Activated naive CD4-positive, alpha-beta T cell treated with anti-CD3 and anti-CD28 coated beads, Interleukin-2, amount 50 U/mL, for 72 hours (primary cell): ENCODE measurements around the gene TKTL1. TPM values are rescaled to one million over a fixed set of nuclear protein-coding genes. Genes with fewer than 3 reads are reported as not detected.
"Not testable (repeated sequence)": the region's sequence is repeated elsewhere in the genome, so short reads cannot be mapped to it uniquely, and the experiment has no call there.

Experiments used
- ATAC-seq, 2 donors: fragments of 150-1000 bp; cut with Tn5 transposase; 2 replicates each; pipeline ENCODE4 v1.10.0; 2021; ENCODE audit warnings: mild to moderate bottlenecking in 2 of 2, moderate library complexity in 2 of 2
- DNase-seq, 2 donors: peaks; one replicate each; pipeline ENCODE4 v3.0.0; 2021 to 2022; ENCODE audit warnings: low spot score in 2 of 2
- H3K27ac Mint-ChIP-seq, 2 donors: one replicate each; pipeline ENCODE4 v1.8.0; 2022; ENCODE audit warnings: mild to moderate bottlenecking in 2 of 2, mixed read lengths in 2 of 2
- H3K36me3 Mint-ChIP-seq, 2 donors: one replicate each; pipeline ENCODE4 v1.8.0; 2022; ENCODE audit warnings: mixed read lengths in 2 of 2
- H3K9me3 Mint-ChIP-seq, 2 donors: one replicate each; pipeline ENCODE4 v1.8.0; 2022; ENCODE audit warnings: mixed read lengths in 2 of 2
- total RNA-seq, 2 donors: library from RNA; stranded (reverse); gene quantifications; one replicate each; pipeline ENCODE4 v1.2.3, GENCODE V29; 2022

Gene TKTL1
- total RNA-seq, 2 donors from 2014 or later, result 0.48 to 0.56 TPM

- no peak overlapping the region for H3K27ac Mint-ChIP-seq
- peak; percentile 64 to 74 for ATAC-seq
- no peaks in the 10 kb centered on the region for H3K9me3 Mint-ChIP-seq
- H3K36me3 Mint-ChIP-seq, result no peaks in the 10 kb centered on the region
- DNase-seq, result no peak
These were observed 31.6 kb downstream of the TKTL1 start for GRCh38 chrX:154327038-154327820.

DNA sequence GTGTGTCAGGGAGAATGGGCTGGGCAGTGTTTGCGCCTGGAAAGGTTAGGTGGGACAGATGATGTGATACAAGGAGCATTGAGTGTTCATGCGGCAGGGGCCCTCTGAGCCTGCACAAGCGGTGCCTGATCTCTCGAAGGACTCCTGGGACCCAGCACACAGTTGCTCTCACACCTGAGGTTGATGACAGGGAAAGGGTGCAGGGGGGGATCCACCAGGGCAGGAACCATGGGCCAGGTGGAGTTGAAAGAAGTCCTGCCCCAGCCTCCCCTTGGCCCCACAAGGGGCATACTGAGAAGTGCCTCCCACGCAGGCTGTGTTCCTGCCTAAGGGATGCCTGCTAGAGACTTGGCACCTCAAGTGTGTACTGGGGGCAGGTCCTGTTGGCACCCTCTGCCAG, 33.1 kb downstream of the TKTL1 start:
- DNase-seq, result no peak
- ATAC-seq, result no peak
- no peaks in the 10 kb centered on the region for H3K9me3 Mint-ChIP-seq
- H3K27ac Mint-ChIP-seq, result no peak overlapping the region
- H3K36me3 Mint-ChIP-seq, result no peaks in the 10 kb centered on the region

- no peaks in the 10 kb centered on the region for H3K36me3 Mint-ChIP-seq
- ATAC-seq, result no peak
- no peaks in the 10 kb centered on the region for H3K9me3 Mint-ChIP-seq
- no peak overlapping the region for H3K27ac Mint-ChIP-seq
- DNase-seq, result no peak
These were observed 33.7 kb downstream of the TKTL1 start for GRCh38 chrX:154329294-154329693.

GRCh38 chrX:154332561-154332960, 37.0 kb downstream of the TKTL1 start:
- ATAC-seq (no peak), DNase-seq (no peak)
- H3K27ac Mint-ChIP-seq, result no peak overlapping the region
- H3K36me3 Mint-ChIP-seq, result no peaks in the 10 kb centered on the region
- H3K9me3 Mint-ChIP-seq, result no peaks in the 10 kb centered on the region

GRCh38 chrX:154333116-154333515, 37.5 kb downstream of the TKTL1 start:
- ATAC-seq (no peak), DNase-seq (no peak)
- Mint-ChIP-seq H3K36me3 (no peaks in the 10 kb centered on the region), H3K9me3 (no peaks in the 10 kb centered on the region), H3K27ac (no peak overlapping the region)

- no peaks in the 10 kb centered on the region for H3K36me3 Mint-ChIP-seq
- peak in 1 of 2 donors; percentile 40 for ATAC-seq
- no peaks in the 10 kb centered on the region for H3K9me3 Mint-ChIP-seq
- DNase-seq, result no peak
- H3K27ac Mint-ChIP-seq, result peak overlapping the region in 1 of 2 donors; percentile 81
These were observed 38.3 kb downstream of the TKTL1 start for GRCh38 chrX:154333837-154334271.

- DNase-seq, result no peak
- no peaks in the 10 kb centered on the region for H3K36me3 Mint-ChIP-seq
- H3K9me3 Mint-ChIP-seq, result no peaks in the 10 kb centered on the region
- peak overlapping the region; percentile 4 to 81 for H3K27ac Mint-ChIP-seq
- peak; percentile 67 to 93 for ATAC-seq
These were observed 38.9 kb downstream of the TKTL1 start for GRCh38 chrX:154334496-154334895.

- H3K9me3 Mint-ChIP-seq, H3K36me3 Mint-ChIP-seq, H3K27ac Mint-ChIP-seq, DNase-seq: not testable (repeated sequence)
- ATAC-seq, result peak; percentile 66 to 76
These were observed 46.1 kb downstream of the TKTL1 start for GRCh38 chrX:154341399-154342298.

- H3K36me3 Mint-ChIP-seq, H3K27ac Mint-ChIP-seq, DNase-seq, H3K9me3 Mint-ChIP-seq: not testable (repeated sequence)
- ATAC-seq, result peak; percentile 27 to 56
These were observed 47.5 kb downstream of the TKTL1 start for GRCh38 chrX:154343063-154343462.

- ATAC-seq, result peak; percentile 46 to 50
- not testable (repeated sequence) for DNase-seq, H3K36me3 Mint-ChIP-seq, H3K27ac Mint-ChIP-seq, H3K9me3 Mint-ChIP-seq
These were observed 48.0 kb downstream of the TKTL1 start for GRCh38 chrX:154343620-154344019.

GRCh38 chrX:154348114-154348531, 52.5 kb downstream of the TKTL1 start:
- DNase-seq (no peak), ATAC-seq (no peak)
- Mint-ChIP-seq H3K9me3 (no peaks in the 10 kb centered on the region), H3K27ac (peak overlapping the region in 1 of 2 donors; percentile 79), H3K36me3 (no peaks in the 10 kb centered on the region)

DNA sequence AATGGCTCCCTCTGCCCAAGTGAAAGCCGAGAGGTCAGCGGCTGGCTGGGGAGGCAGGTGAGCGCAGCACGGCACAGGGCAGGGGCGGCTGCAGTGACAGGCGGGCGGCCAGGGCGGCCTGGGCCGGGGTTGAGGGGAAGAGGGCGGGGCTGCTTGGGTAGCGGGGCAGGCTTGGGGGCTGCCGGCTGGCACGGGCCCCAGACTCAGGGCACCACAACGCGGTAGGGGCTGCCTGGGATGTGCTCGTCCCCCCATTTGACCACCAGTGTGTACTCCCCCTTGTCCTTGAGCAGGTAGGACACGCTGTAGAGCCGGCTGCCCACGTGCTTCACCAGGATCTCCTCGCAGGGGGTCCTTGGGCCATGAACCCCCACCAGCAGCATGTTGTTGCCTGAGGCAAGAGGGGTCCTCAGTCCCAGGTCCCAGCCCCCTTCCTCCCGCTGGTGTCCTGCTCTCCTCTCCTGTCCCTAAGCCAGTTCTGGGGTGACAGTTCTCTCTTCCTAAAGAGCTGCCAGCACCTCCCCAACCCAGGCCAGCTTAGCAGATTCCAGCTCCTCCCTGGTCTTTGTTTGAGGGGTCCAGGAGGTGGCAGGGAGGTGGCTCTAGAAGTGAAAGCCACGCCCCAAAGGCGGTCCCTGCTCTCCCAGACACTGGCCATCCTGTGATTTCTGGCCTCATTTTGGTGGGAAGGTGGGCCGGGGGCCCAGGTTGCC, 53.2 kb downstream of the TKTL1 start:
- Mint-ChIP-seq H3K36me3 (no peaks in the 10 kb centered on the region), H3K9me3 (no peaks in the 10 kb centered on the region), H3K27ac (peak overlapping the region; percentile 29 to 79)
- ATAC-seq (no peak), DNase-seq (no peak)

GRCh38 chrX:154349359-154349935, 53.9 kb downstream of the TKTL1 start:
- peak overlapping the region in 1 of 2 donors; percentile 29 for H3K27ac Mint-ChIP-seq
- DNase-seq (no peak), ATAC-seq (no peak)
- no peaks in the 10 kb centered on the region for H3K9me3 Mint-ChIP-seq
- no peaks in the 10 kb centered on the region for H3K36me3 Mint-ChIP-seq

DNA sequence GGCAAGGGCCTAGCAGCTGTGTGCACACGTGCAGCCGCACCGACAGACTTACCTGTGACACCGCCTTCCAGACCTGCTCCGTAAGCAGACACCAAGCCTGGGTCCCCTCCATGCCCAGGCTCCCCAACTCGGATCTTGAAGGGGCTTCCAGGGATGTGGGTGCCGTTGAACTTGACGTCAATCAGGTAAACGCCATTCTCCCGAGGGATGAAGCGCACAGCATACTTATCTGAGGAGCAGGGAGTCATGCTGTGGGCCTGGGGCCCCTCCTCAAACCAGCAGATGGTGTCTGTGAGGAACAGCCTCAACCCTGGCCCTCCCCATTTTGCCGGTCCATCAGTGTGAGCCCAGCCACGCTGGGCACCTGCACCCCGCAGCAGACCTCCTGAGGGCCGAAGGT, 54.4 kb downstream of the TKTL1 start:
- H3K36me3 Mint-ChIP-seq, result no peaks in the 10 kb centered on the region
- DNase-seq, result no peak
- no peak overlapping the region for H3K27ac Mint-ChIP-seq
- ATAC-seq, result no peak
- no peaks in the 10 kb centered on the region for H3K9me3 Mint-ChIP-seq

GRCh38 chrX:154350429-154351182, 55.0 kb downstream of the TKTL1 start:
- H3K27ac Mint-ChIP-seq, result no peak overlapping the region
- no peaks in the 10 kb centered on the region for H3K36me3 Mint-ChIP-seq
- ATAC-seq, result no peak

More at GRCh38 chrX:154350429-154351182, 55.0 kb downstream of the TKTL1 start:
- no peak for DNase-seq
- no peaks in the 10 kb centered on the region for H3K9me3 Mint-ChIP-seq
